ENCODE data around the gene NXPH3. TPM values are rescaled to one million over a fixed set of nuclear protein-coding genes. Genes with fewer than 3 reads are reported as not detected.

The NXPH3 gene
- total and polyA plus RNA-seq, 8 donors = 0.19 to 1.1 (median 0.33) TPM

DNA sequence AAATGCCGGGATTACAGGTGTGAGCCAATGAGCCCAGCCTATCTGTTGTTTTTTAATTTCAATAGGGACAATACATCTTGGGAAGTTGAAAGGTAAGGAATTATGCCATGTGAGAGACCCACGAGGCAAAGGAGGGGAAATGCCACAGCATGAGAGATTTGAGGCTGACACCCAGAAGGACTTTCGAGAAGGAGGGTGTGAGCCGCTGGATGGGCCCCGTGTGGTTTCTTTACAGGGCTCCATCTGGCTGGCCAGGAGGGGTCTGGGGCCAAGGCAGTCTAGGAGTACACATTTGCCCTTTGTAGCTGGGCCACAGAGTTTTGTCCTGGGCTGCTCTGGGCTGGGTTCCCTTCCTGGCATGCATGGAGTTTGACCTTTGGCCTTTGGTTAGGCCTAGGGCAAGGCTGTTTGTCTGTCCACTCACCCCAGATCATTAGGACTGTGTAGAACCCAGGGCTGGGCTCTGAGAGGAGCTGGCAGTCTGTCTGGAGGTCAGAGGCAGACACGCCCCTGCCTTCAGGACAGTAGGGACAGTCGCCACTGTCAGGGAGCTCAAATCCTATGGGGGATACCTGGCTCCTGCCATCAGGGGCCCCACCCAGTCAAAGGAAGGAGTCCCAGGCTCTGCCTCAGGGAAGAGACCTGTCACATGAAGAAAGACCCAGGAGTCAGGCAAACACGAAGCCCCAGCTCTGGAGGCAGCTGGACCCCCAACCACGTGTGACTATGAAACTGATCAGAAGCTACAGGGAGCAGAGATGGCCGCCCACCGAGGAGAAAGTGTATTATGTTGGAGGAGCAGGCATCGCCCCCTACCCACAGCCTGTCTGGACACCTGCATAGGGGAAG is 24.2 kb upstream of the NXPH3 start:
- Histone ChIP-seq H3K4me1 (no peaks in the 10 kb centered on the region), H3K27me3 (no peaks in the 10 kb centered on the region), H3K9me3 (no peaks in the 10 kb centered on the region), H3K36me3 (no peaks in the 10 kb centered on the region), H3K4me3 (no peak overlapping the region), H3K27ac (no peak overlapping the region)
- TF ChIP-seq, protein P1, sequence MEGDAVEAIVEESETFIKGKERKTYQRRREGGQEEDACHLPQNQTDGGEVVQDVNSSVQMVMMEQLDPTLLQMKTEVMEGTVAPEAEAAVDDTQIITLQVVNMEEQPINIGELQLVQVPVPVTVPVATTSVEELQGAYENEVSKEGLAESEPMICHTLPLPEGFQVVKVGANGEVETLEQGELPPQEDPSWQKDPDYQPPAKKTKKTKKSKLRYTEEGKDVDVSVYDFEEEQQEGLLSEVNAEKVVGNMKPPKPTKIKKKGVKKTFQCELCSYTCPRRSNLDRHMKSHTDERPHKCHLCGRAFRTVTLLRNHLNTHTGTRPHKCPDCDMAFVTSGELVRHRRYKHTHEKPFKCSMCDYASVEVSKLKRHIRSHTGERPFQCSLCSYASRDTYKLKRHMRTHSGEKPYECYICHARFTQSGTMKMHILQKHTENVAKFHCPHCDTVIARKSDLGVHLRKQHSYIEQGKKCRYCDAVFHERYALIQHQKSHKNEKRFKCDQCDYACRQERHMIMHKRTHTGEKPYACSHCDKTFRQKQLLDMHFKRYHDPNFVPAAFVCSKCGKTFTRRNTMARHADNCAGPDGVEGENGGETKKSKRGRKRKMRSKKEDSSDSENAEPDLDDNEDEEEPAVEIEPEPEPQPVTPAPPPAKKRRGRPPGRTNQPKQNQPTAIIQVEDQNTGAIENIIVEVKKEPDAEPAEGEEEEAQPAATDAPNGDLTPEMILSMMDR (IDR thresholded peaks at IDR 0.05) = no peak
- WGBS, 2 donors = 76 to 86% methylated on average over 12 of the region's 12 CpGs
- ATAC-seq (no peak), FAIRE-seq (no peak), DNase-seq (no peak)
- intact Hi-C loops (cut with DNase I) = loop anchor here in 2 of 3 donors (5.0 to 10.0 kb wide), 5 partner anchors 59 to 227 kb away; no protein-coding TSS in a partner anchor

DNA sequence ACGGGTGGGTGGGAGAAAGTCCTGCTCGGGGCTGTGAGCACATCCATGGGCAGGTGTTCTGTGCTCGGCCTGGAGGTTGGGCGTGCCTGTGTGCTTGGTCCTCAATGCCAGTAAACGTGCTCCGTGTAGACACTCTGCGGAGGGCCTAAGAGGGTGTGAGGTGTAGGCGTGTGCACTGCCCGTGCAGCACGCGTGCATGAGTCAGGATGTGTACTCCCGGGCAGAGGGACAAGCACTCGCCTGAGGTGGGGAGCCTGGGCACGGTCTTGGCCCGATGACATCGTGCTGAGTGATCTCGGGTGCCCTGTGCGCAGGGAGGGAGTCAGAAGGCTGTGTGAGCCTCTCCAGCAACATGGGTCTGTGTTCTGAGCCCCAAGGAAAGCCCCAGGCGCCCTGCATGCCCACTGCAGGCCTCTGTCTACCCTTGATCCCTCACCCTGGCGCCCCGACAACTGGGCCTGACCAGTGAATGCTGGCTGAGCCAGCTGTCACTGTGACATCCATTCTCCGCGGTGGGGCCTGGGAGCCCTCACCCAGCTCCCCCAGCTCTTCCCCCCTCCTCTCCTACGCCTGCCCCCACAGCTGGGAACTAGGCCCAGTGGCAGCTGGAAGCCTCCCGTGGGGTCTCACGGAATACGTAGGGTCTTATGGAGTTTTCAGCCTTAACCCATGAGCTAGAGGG is 23.5 kb upstream of the NXPH3 start:
- H3K9me3 ChIP-seq = no peaks in the 10 kb centered on the region
- H3K36me3 ChIP-seq = no peaks in the 10 kb centered on the region
- no peak overlapping the region for H3K4me3 ChIP-seq
- intact Hi-C loops (cut with DNase I) = loop anchor here in 2 of 3 donors (5.0 to 10.0 kb wide), 5 partner anchors 60 to 227 kb away; no protein-coding TSS in a partner anchor
- H3K27me3 ChIP-seq = no peaks in the 10 kb centered on the region
- FAIRE-seq (no peak), ATAC-seq (no peak), DNase-seq (no peak)
- H3K4me1 ChIP-seq = no peaks in the 10 kb centered on the region
- no peak overlapping the region for H3K27ac ChIP-seq
- TF ChIP-seq, protein P1 (IDR thresholded peaks at IDR 0.05) = no peak
- WGBS, 2 donors = 78 to 79% methylated on average over 27 of the region's 27 CpGs

DNA sequence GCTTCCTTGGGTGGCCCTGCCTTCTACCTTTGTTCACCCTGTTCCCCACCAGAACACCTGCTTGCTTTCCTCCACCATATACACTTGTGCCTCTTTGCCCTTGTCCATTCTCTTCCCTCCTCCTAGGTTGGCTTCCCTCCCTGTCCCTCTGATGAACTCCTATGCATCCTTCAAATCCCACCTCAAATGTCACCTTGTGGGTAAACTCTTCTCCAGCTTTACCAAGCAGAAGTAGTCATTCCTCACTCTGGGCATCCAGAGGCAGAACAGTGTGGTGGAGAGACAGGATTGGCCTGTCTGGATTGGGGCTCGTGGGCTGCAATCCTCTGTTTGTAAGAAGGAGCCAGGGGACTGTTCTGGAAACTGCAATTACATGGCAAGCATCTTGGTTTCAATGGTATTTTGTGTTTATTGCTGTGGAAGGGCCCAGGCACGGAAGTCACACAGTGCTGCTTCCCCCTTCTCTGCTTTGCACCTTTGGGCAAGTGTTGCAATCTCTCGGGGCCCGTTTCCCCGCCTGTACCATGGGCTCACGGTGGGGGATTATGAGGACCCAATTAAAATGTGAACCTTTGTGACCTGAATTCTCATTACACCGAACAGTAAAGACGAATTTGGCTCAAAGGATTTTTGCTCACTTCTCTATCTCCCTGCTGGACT is 21.9 kb upstream of the NXPH3 start:
- Histone ChIP-seq H3K27me3 (no peaks in the 10 kb centered on the region), H3K36me3 (no peaks in the 10 kb centered on the region), H3K27ac (no peak overlapping the region), H3K9me3 (no peaks in the 10 kb centered on the region), H3K4me3 (no peak overlapping the region), H3K4me1 (no peaks in the 10 kb centered on the region)
- FAIRE-seq (no peak), DNase-seq (no peak), ATAC-seq (no peak)
- intact Hi-C loops (cut with DNase I) = loop anchor here in 2 of 3 donors (5.0 to 10.0 kb wide), 5 partner anchors 62 to 229 kb away; no protein-coding TSS in a partner anchor
- 75 to 80% methylated on average over 8 of the region's 8 CpGs for WGBS, 2 donors
- TF ChIP-seq, protein P1 (IDR thresholded peaks at IDR 0.05) = no peak

DNA sequence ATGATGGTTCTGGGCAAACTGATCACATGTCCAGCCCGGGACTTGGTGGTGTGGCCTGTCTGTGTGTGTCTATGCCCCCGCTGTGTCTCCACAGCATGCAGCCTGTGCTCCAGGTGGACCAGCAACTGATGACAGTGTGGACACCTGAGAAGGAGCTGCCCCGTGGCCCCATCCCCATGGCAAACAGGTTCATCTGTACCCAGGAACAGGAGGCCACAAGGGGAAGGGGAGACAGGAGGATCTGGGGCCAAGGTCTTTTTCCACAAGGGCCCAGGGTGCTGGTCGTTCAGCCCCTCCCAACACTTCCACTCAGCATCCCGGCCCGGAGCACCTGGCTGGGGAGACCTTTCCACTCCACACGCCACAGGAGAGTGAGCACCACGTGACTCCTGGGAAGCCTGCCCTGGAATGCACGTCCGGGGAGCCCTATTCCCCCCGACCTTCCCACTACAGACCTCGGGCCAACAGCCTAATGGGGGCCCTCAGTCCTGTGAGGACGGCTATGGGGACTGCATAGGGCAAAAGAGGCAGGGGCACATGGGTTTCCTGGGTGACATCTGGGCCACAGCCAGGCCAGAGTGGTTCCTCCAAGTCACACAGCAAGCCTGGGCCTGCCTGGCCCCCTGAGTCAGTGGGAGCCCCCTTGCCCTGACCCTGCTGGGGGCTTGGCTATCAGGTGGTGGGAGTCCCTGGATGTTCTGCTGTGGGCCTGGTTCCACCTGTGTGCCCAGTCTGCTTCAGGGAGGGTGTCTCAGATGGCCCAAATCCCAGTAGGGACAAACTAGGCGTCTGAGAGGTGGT is 20.8 kb upstream of the NXPH3 start:
- no peak for ATAC-seq
- Histone ChIP-seq H3K4me3 (no peak overlapping the region), H3K36me3 (no peaks in the 10 kb centered on the region), H3K4me1 (no peaks in the 10 kb centered on the region), H3K9me3 (no peaks in the 10 kb centered on the region), H3K27me3 (no peaks in the 10 kb centered on the region), H3K27ac (no peak overlapping the region)
- no peak for FAIRE-seq
- TF ChIP-seq, protein P1 (IDR thresholded peaks at IDR 0.05) = no peak
- peak in 1 of 6 donors; percentile 50 for DNase-seq
- intact Hi-C loops (cut with DNase I) = loop anchor here in 2 of 3 donors (5.0 to 10.0 kb wide), 5 partner anchors 63 to 230 kb away; no protein-coding TSS in a partner anchor
- 65 to 80% methylated on average over 14 of the region's 14 CpGs for WGBS, 2 donors
